NB4 (cell line): Measurements from ENCODE around the gene CAMKV.

Experiments used
- CTCF ChIP-seq: IDR thresholded peaks from one replicate; pipeline ENCODE4 v1.5.1; 2012; ENCODE audit warnings: low read depth, low read length
- POLR2A ChIP-seq: IDR thresholded peaks from 2 replicates; pipeline ENCODE4 v1.6.1; 2011; ENCODE audit warnings: mild to moderate bottlenecking; ENCODE audit not compliant: insufficient read length; ENCODE audit errors: extremely low read depth

DNA sequence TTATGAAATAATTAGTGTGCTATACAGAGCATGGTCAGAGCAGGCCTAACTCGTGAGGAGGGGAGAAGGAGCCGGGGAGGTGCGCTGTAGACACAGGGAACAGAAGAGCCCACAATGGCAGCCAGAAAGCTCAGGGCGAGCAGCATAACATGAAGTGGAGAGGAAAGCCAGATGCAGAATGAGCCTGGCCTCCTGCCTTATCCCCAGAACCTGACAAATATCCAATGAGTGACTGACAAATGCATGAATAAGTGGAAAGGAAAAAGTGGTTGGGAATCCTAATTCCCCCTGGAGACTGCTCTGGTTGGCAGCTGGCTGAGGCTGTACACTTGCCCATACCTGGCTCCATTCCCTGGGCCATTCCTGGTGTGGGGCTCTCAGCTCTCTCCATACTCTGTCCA, 43.2 kb upstream of the CAMKV start:
- TF ChIP-seq CTCF (no peak), POLR2A (no peak)
